Fibroblast of lung (primary cell): ENCODE measurements around the gene LAMTOR5.

ENCODE experiments used
- EZH2 ChIP-seq: IDR thresholded peaks from 2 replicates; pipeline ENCODE4 v1.5.1; 2012; ENCODE audit warnings: low read length, control low read depth, mild to moderate bottlenecking; ENCODE audit errors: missing control alignments
- TF ChIP-seq, protein P1 (sequence below), 2 donors: IDR thresholded peaks in 1 of 2; conservative IDR thresholded peaks in 1 of 2; 1 replicate in 1 of 2; 2 replicates in 1 of 2; pipeline ENCODE4 v1.5.1; 2011 to 2012; ENCODE audit warnings: low read length in 2 of 2, control low read depth in 1 of 2, inconsistent platforms in 1 of 2, low read depth in 1 of 2, mild to moderate bottlenecking in 1 of 2

DNA sequence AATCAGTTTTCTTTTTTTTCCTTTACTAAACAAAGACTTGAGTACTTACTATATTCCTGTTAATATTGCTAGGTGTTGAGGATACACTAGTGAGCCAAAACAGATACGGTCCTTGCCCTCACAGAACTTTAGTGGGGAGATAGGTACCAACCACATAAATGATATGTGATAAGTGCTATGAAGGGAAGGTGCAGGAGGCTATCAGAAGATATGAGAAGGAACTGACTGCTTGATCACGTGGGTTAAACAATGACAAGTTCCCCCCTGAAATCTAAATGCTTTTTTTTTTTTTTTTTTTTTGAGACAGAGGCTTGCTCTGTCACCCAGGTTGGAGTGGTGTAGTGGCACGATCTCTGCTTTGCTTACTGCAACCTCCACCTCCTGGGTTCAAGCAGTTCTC, 43.3 kb downstream of the LAMTOR5 start:
- TF ChIP-seq, protein P1, sequence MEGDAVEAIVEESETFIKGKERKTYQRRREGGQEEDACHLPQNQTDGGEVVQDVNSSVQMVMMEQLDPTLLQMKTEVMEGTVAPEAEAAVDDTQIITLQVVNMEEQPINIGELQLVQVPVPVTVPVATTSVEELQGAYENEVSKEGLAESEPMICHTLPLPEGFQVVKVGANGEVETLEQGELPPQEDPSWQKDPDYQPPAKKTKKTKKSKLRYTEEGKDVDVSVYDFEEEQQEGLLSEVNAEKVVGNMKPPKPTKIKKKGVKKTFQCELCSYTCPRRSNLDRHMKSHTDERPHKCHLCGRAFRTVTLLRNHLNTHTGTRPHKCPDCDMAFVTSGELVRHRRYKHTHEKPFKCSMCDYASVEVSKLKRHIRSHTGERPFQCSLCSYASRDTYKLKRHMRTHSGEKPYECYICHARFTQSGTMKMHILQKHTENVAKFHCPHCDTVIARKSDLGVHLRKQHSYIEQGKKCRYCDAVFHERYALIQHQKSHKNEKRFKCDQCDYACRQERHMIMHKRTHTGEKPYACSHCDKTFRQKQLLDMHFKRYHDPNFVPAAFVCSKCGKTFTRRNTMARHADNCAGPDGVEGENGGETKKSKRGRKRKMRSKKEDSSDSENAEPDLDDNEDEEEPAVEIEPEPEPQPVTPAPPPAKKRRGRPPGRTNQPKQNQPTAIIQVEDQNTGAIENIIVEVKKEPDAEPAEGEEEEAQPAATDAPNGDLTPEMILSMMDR (conservative IDR thresholded peaks at IDR 0.05 in 1 of 2, IDR thresholded peaks at IDR 0.05 in 1 of 2; ENCODE audit: low read depth in 1 of 2, low read length in 2 of 2): no peak
- TF ChIP-seq EZH2: no peak
